Muscle layer of duodenum (tissue), 2 donors: Measurements from ENCODE around the gene ABHD17A.

Experiments used
- H3K27ac ChIP-seq: one replicate; pipeline ENCODE4 v1.7.0; 2013; ENCODE audit warnings: mild to moderate bottlenecking, low read length
- H3K27me3 ChIP-seq: one replicate; pipeline ENCODE4 v1.7.0; 2013; ENCODE audit warnings: low read depth, mild to moderate bottlenecking, control low read depth, low read length
- H3K36me3 ChIP-seq, 2 donors: one replicate each; pipeline ENCODE4 v1.7.0; 2013; ENCODE audit warnings: low read length in 2 of 2, control low read depth in 1 of 2, mild to moderate bottlenecking in 1 of 2; ENCODE audit not compliant: insufficient read depth in 2 of 2, control insufficient read depth in 1 of 2
- H3K4me1 ChIP-seq, 2 donors: one replicate each; pipeline ENCODE4 v1.7.0; 2013; ENCODE audit warnings: low read length in 2 of 2, mild to moderate bottlenecking in 2 of 2, control low read depth in 1 of 2, moderate library complexity in 1 of 2; ENCODE audit not compliant: insufficient read depth in 2 of 2, control insufficient read depth in 1 of 2
- H3K4me3 ChIP-seq, 2 donors: one replicate each; pipeline ENCODE4 v1.7.0; 2013; ENCODE audit warnings: low read length in 2 of 2, low read depth in 1 of 2, mild to moderate bottlenecking in 1 of 2
- H3K9me3 ChIP-seq, 2 donors: one replicate each; pipeline ENCODE4 v1.7.0; 2013; ENCODE audit warnings: low read length in 2 of 2, control low read depth in 1 of 2, mild to moderate bottlenecking in 1 of 2; ENCODE audit not compliant: control insufficient read depth in 1 of 2
- donor health status: healthy.

ABHD17A gene

GRCh38 chr19:1861599-1862031 is 23.7 kb downstream of the ABHD17A start:
- H3K36me3 ChIP-seq, result no peaks in the 10 kb centered on the region
- H3K4me1 ChIP-seq, result peaks cover 7 to 61% of the 10 kb centered on the region in 2 donors
- no peaks in the 10 kb centered on the region for H3K9me3 ChIP-seq
- H3K27me3 ChIP-seq, result no peaks in the 10 kb centered on the region
- H3K4me3 ChIP-seq, result peak overlapping the region; percentile 63 to 77
- H3K27ac ChIP-seq, result peak overlapping the region; percentile 56

- Histone ChIP-seq H3K36me3 (no peaks in the 10 kb centered on the region), H3K27me3 (no peaks in the 10 kb centered on the region), H3K9me3 (no peaks in the 10 kb centered on the region), H3K4me3 (peak overlapping the region; percentile 63 to 77), H3K4me1 (peaks cover 11 to 68% of the 10 kb centered on the region in 2 donors), H3K27ac (peak overlapping the region; percentile 56)
These were observed 24.3 kb downstream of the ABHD17A start for GRCh38 chr19:1860821-1861598.

- Histone ChIP-seq H3K9me3 (no peaks in the 10 kb centered on the region), H3K4me1 (peaks cover 17 to 75% of the 10 kb centered on the region in 2 donors), H3K27ac (peak overlapping the region; percentile 45), H3K36me3 (no peaks in the 10 kb centered on the region), H3K27me3 (no peaks in the 10 kb centered on the region), H3K4me3 (peak overlapping the region in 1 of 2 donors; percentile 77)
These were observed 25.1 kb downstream of the ABHD17A start for GRCh38 chr19:1860042-1860775.

- H3K9me3 ChIP-seq, result no peaks in the 10 kb centered on the region
- peak overlapping the region in 1 of 2 donors; percentile 77 for H3K4me3 ChIP-seq
- H3K36me3 ChIP-seq, result no peaks in the 10 kb centered on the region
- H3K27me3 ChIP-seq, result no peaks in the 10 kb centered on the region
- H3K4me1 ChIP-seq, result peaks cover 21 to 78% of the 10 kb centered on the region in 2 donors
- H3K27ac ChIP-seq, result peak overlapping the region; percentile 5
These were observed 25.9 kb downstream of the ABHD17A start for GRCh38 chr19:1859331-1859781.

GRCh38 chr19:1858412-1859081 is 26.7 kb downstream of the ABHD17A start:
- H3K4me3 ChIP-seq, result peak overlapping the region in 1 of 2 donors; percentile 77
- peaks cover 21 to 85% of the 10 kb centered on the region in 2 donors for H3K4me1 ChIP-seq
- H3K9me3 ChIP-seq, result no peaks in the 10 kb centered on the region
- H3K27ac ChIP-seq, result peak overlapping the region; percentile 80
- H3K27me3 ChIP-seq, result no peaks in the 10 kb centered on the region
- H3K36me3 ChIP-seq, result no peaks in the 10 kb centered on the region

GRCh38 chr19:1857648-1858326 is 27.5 kb downstream of the ABHD17A start:
- no peaks in the 10 kb centered on the region for H3K36me3 ChIP-seq
- H3K4me1 ChIP-seq, result peaks cover 21 to 92% of the 10 kb centered on the region in 2 donors
- no peaks in the 10 kb centered on the region for H3K9me3 ChIP-seq
- H3K27ac ChIP-seq, result peak overlapping the region; percentile 80
- H3K4me3 ChIP-seq, result peak overlapping the region in 1 of 2 donors; percentile 66
- no peaks in the 10 kb centered on the region for H3K27me3 ChIP-seq

- Histone ChIP-seq H3K4me1 (peaks cover 21 to 98% of the 10 kb centered on the region in 2 donors), H3K36me3 (no peaks in the 10 kb centered on the region), H3K27me3 (no peaks in the 10 kb centered on the region), H3K27ac (peak overlapping the region; percentile 92), H3K4me3 (peak overlapping the region; percentile 46 to 66), H3K9me3 (no peaks in the 10 kb centered on the region)
These were observed 28.3 kb downstream of the ABHD17A start for GRCh38 chr19:1856698-1857603.

- H3K4me1 ChIP-seq, result peaks cover 21 to 98% of the 10 kb centered on the region in 2 donors
- no peaks in the 10 kb centered on the region for H3K9me3 ChIP-seq
- no peaks in the 10 kb centered on the region for H3K36me3 ChIP-seq
- H3K27ac ChIP-seq, result peak overlapping the region; percentile 92
- peak overlapping the region; percentile 46 to 66 for H3K4me3 ChIP-seq
- no peaks in the 10 kb centered on the region for H3K27me3 ChIP-seq
These were observed 29.0 kb downstream of the ABHD17A start for GRCh38 chr19:1856345-1856697.

GRCh38 chr19:1855828-1856255 is 29.5 kb downstream of the ABHD17A start:
- Histone ChIP-seq H3K27me3 (no peaks in the 10 kb centered on the region), H3K9me3 (no peaks in the 10 kb centered on the region), H3K27ac (peak overlapping the region; percentile 92), H3K36me3 (no peaks in the 10 kb centered on the region), H3K4me3 (peak overlapping the region; percentile 46 to 66), H3K4me1 (peaks cover 21 to 94% of the 10 kb centered on the region in 2 donors)
